Caco-2 (cell line): Measurements from ENCODE around the gene XRCC2. TPM values are rescaled to one million over a fixed set of nuclear protein-coding genes. Genes with fewer than 3 reads are reported as not detected.

Source experiments
- BruUV-seq: library from RNA; stranded (reverse); fragments of 400-500 nt; replicated peaks from 2 replicates; lab custom pipeline; 2021; lab: Mats Ljungman, UMichigan
- CTCF ChIA-PET: fragments of 300-600 bp; sonication (Branson Sonifier 250); formaldehyde crosslinking; loops from one replicate; lab custom pipeline; 2022; ENCODE audit warnings: antibody characterized with exemption; lab: Charles Lee
- POLR2A ChIA-PET: fragments of 300-600 bp; sonication (Branson Sonifier 250); formaldehyde crosslinking; loops from one replicate; lab custom pipeline; 2022; ENCODE audit warnings: antibody characterized with exemption; lab: Charles Lee
- DNase-seq, 2 experiments: peaks; one replicate each; pipeline versions ENCODE4 v3.0.0 to v3.0.0-alpha.2; 2020 to 2022
- H3K27me3 ChIP-seq: replicated peaks from 2 replicates; pipeline ENCODE4 v1.6.0; 2011; ENCODE audit warnings: low read length; ENCODE audit not compliant: control insufficient read depth, insufficient read depth
- H3K36me3 ChIP-seq: 2 replicates; pipeline ENCODE4 v1.5.1; 2011; ENCODE audit warnings: low read length; ENCODE audit not compliant: control insufficient read depth, insufficient read depth
- H3K4me1 ChIP-seq: fragments of 250-450 bp; sonication (Bioruptor Pico); 2 replicates; pipeline ENCODE4 v1.5.1; 2020; ENCODE audit warnings: mild to moderate bottlenecking
- H3K4me3 ChIP-seq: 2 replicates; pipeline ENCODE4 v1.5.1; 2011; ENCODE audit warnings: low read depth, mild to moderate bottlenecking, control low read depth, low read length
- H3K9me3 ChIP-seq: fragments of 250-450 bp; sonication (Bioruptor Pico); 2 replicates; pipeline ENCODE4 v1.5.1; 2020; ENCODE audit warnings: mild to moderate bottlenecking, moderate library complexity
- H3K27ac Mint-ChIP-seq: one replicate; pipeline ENCODE4 v1.8.0; 2022; ENCODE audit warnings: mixed read lengths; ENCODE audit not compliant: unreplicated experiment
- H3K27me3 Mint-ChIP-seq: one replicate; pipeline ENCODE4 v1.8.0; 2022; ENCODE audit warnings: mixed read lengths; ENCODE audit not compliant: insufficient read depth, unreplicated experiment
- H3K36me3 Mint-ChIP-seq: one replicate; pipeline ENCODE4 v1.8.0; 2022; ENCODE audit warnings: mild to moderate bottlenecking, mixed read lengths; ENCODE audit not compliant: insufficient read depth, unreplicated experiment
- H3K4me1 Mint-ChIP-seq: one replicate; pipeline ENCODE4 v1.8.0; 2022; ENCODE audit warnings: low read depth, mixed read lengths; ENCODE audit not compliant: unreplicated experiment
- H3K4me3 Mint-ChIP-seq: one replicate; pipeline ENCODE4 v1.8.0; 2022; ENCODE audit warnings: mild to moderate bottlenecking, moderate library complexity, mixed read lengths; ENCODE audit not compliant: unreplicated experiment
- H3K9me3 Mint-ChIP-seq: one replicate; pipeline ENCODE4 v1.8.0; 2022; ENCODE audit warnings: mixed read lengths; ENCODE audit not compliant: unreplicated experiment
- intact Hi-C: fragments of 100-400 bp; cut with micrococcal nuclease; formaldehyde crosslinking; loops from one replicate; pipeline ENCODE4 v1.10.0; 2022; ENCODE audit not compliant: unreplicated experiment
- total RNA-seq: library from RNA; stranded (reverse); gene quantifications from 2 replicates; pipeline ENCODE4 v1.2.3, GENCODE V29; 2022
- TF ChIP-seq, protein P1 (sequence below), 2 experiments: fragments of 200-600 bp in 1 of 2; IDR thresholded peaks; 1 replicate in 1 of 2; 2 replicates in 1 of 2; pipeline versions ENCODE4 v1.5.1 to v1.8.0; 2011 to 2022; ENCODE audit warnings: antibody characterized with exemption in 1 of 2, control low read depth in 1 of 2, inconsistent platforms in 1 of 2, low read depth in 1 of 2, low read length in 1 of 2, mild to moderate bottlenecking in 1 of 2, moderate library complexity in 1 of 2; ENCODE audit not compliant: insufficient read depth in 1 of 2, severe bottlenecking in 1 of 2, unreplicated experiment in 1 of 2

Gene XRCC2
- total RNA-seq, 1 experiment from 2014 or later = 18.5 TPM

DNA sequence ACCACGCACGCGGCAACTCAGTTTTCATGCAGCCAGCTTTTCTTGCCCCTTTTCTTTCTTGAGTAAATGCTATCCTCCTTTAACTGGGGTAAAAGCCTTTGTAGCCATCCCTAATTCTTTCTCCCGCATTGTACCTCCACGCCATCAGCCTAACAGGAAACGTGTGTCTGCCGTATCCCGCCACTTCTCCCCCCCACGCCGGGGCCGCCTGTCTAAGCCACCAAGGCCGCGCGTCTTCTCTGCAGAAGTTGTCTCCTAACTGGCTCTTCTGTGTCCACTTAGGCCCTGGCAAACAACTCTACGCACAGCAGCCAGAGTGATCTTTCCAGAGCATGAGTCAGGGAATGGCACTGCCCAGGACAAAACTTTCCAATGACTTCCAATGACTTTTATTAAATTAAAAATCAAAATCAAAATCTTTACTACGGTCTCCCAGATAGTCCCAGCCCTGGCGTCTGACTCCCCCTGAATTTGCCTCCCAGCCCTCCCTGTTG lies 74.6 kb downstream of the XRCC2 start:
- no peak overlapping the region for H3K27ac Mint-ChIP-seq
- H3K4me1 Mint-ChIP-seq = no peaks in the 10 kb centered on the region
- no peaks in the 10 kb centered on the region for H3K36me3 Mint-ChIP-seq
- DNase-seq = no peak
- H3K27me3 Mint-ChIP-seq = no peaks in the 10 kb centered on the region
- H3K4me3 ChIP-seq = no peak overlapping the region
- no peaks in the 10 kb centered on the region for H3K9me3 Mint-ChIP-seq
- H3K9me3 ChIP-seq = no peaks in the 10 kb centered on the region
- BruUV-seq = no TSS peak
- no peak overlapping the region for H3K4me3 Mint-ChIP-seq
- H3K27me3 ChIP-seq = no peaks in the 10 kb centered on the region
- TF ChIP-seq, protein P1, sequence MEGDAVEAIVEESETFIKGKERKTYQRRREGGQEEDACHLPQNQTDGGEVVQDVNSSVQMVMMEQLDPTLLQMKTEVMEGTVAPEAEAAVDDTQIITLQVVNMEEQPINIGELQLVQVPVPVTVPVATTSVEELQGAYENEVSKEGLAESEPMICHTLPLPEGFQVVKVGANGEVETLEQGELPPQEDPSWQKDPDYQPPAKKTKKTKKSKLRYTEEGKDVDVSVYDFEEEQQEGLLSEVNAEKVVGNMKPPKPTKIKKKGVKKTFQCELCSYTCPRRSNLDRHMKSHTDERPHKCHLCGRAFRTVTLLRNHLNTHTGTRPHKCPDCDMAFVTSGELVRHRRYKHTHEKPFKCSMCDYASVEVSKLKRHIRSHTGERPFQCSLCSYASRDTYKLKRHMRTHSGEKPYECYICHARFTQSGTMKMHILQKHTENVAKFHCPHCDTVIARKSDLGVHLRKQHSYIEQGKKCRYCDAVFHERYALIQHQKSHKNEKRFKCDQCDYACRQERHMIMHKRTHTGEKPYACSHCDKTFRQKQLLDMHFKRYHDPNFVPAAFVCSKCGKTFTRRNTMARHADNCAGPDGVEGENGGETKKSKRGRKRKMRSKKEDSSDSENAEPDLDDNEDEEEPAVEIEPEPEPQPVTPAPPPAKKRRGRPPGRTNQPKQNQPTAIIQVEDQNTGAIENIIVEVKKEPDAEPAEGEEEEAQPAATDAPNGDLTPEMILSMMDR (IDR thresholded peaks at IDR 0.05; ENCODE audit: insufficient read depth in 1 of 2, low read depth in 1 of 2, low read length in 1 of 2, severe bottlenecking in 1 of 2, unreplicated experiment in 1 of 2) = no peak
- H3K4me1 ChIP-seq = no peaks in the 10 kb centered on the region
- CTCF ChIA-PET = no interaction called here
- no peaks in the 10 kb centered on the region for H3K36me3 ChIP-seq
- POLR2A ChIA-PET = no interaction called here
- intact Hi-C loops = no loop called here

DNA sequence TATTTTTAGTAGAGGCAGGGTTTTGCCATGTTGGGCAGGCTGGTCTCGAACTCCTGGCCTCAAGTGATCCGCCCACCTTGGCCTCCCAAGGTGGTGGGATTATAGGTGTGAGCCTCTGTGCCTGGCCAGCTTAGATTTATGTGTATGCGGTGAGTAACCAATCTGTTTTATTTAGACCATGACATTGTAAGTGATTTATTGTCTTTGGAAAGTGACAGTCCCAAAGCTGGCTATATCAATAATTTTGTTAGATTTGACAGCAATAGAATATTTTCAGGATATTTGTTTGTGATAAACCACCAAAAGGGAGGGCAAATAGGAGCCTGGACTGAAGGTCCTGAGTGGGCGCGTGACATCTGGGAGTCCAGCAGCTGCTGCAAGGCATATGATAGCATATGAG lies 75.7 kb downstream of the XRCC2 start:
- no peak for DNase-seq
- no peak overlapping the region for H3K4me3 ChIP-seq
- H3K9me3 Mint-ChIP-seq = no peaks in the 10 kb centered on the region
- no peaks in the 10 kb centered on the region for H3K27me3 ChIP-seq
- no peak overlapping the region for H3K4me3 Mint-ChIP-seq
- H3K27me3 Mint-ChIP-seq = no peaks in the 10 kb centered on the region
- no peaks in the 10 kb centered on the region for H3K4me1 ChIP-seq
- CTCF ChIA-PET = no interaction called here
- H3K36me3 Mint-ChIP-seq = no peaks in the 10 kb centered on the region
- no peaks in the 10 kb centered on the region for H3K9me3 ChIP-seq
- intact Hi-C loops = no loop called here
- TF ChIP-seq, protein P1 (IDR thresholded peaks at IDR 0.05; ENCODE audit: insufficient read depth in 1 of 2, low read depth in 1 of 2, low read length in 1 of 2, severe bottlenecking in 1 of 2, unreplicated experiment in 1 of 2) = no peak
- POLR2A ChIA-PET = no interaction called here
- BruUV-seq = no TSS peak
- no peaks in the 10 kb centered on the region for H3K4me1 Mint-ChIP-seq
- H3K36me3 ChIP-seq = no peaks in the 10 kb centered on the region
- H3K27ac Mint-ChIP-seq = no peak overlapping the region

DNA sequence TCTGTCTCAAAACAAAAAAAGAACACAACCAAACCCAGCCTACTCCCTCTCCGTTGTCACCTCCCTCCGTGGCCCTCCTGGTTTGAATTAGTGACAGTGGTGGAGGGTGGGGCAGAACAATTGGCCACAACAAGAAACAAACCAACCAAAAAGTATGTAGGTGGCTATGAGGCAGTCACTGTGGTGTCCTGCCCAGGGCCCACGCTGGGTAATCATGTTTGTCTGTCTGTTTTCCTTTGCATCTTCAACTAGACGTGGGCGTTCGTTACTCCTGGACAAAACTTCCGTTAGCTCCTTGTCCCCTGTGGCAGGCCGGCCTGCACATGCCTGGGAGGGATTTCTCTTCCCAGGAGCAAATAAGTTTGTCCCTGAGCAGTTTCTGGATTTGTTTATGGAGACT lies 78.4 kb downstream of the XRCC2 start:
- POLR2A ChIA-PET = no interaction called here
- no peaks in the 10 kb centered on the region for H3K36me3 Mint-ChIP-seq
- no peaks in the 10 kb centered on the region for H3K9me3 Mint-ChIP-seq
- intact Hi-C loops = no loop called here
- Histone ChIP-seq H3K4me1 (peaks cover 5% of the 10 kb centered on the region; the same call in 1 of the 2 replicates), H3K4me3 (no peak overlapping the region), H3K27me3 (no peaks in the 10 kb centered on the region), H3K36me3 (no peaks in the 10 kb centered on the region), H3K9me3 (no peaks in the 10 kb centered on the region)
- H3K27ac Mint-ChIP-seq = no peak overlapping the region
- no TSS peak for BruUV-seq
- TF ChIP-seq, protein P1 (IDR thresholded peaks at IDR 0.05; ENCODE audit: insufficient read depth in 1 of 2, low read depth in 1 of 2, low read length in 1 of 2, severe bottlenecking in 1 of 2, unreplicated experiment in 1 of 2) = no peak
- no peak overlapping the region for H3K4me3 Mint-ChIP-seq
- no peak for DNase-seq
- no peaks in the 10 kb centered on the region for H3K27me3 Mint-ChIP-seq
- H3K4me1 Mint-ChIP-seq = no peaks in the 10 kb centered on the region
- CTCF ChIA-PET = no interaction called here
